Stimulated activated CD8-positive, alpha-beta memory T cell treated with anti-CD3 and anti-CD28 coated beads, Interleukin-12 subunit alpha, Interleukin-12 subunit beta, amount 100 ng/mL, for 4 hours (primary cell): ENCODE data around the gene TNNC2.
"Not testable (repeated sequence)": the region's sequence is repeated elsewhere in the genome, so short reads cannot be mapped to it uniquely, and the experiment has no call there.

Experiments used
- DNase-seq: peaks from one replicate; pipeline ENCODE4 v3.0.0-alpha.2; 2020; ENCODE audit warnings: low read depth

The TNNC2 gene

DNA sequence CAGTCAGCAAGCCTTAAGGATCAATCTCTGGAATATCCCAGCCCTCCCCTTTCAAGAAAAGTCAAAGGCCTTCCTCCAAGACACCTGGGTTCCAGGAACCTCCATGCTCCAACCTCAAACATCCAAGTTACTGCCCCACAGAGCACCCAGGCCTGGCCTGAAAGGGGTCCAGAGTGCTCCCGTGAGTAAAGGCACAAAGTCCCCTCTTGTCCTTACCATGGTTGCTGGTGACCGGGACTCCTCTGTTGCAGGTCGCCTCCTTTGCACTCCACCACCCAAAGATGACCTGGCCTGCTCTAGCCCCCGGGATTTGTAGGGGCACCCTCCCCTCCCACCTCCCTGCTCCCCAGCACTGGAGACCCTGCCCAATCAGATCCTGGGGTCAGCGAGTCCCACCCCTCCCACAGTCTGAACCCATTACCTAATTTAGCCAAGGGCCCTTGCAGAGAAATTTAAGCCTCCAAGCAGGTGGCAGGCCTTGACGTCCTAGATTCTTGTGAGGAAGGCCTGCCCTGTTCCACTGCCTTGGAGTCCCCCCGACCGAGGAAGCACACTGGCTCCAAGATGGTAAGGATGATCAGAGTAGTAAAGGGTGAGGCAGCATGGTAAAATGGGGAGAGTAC lies at the start of gene TNNC2:
Gene TNNC2 (minus strand): TSS at position 283 of the 623 bp plus-strand sequence. CDS start 64 bp downstream, at position 219.
- DNase-seq, result no peak

DNA sequence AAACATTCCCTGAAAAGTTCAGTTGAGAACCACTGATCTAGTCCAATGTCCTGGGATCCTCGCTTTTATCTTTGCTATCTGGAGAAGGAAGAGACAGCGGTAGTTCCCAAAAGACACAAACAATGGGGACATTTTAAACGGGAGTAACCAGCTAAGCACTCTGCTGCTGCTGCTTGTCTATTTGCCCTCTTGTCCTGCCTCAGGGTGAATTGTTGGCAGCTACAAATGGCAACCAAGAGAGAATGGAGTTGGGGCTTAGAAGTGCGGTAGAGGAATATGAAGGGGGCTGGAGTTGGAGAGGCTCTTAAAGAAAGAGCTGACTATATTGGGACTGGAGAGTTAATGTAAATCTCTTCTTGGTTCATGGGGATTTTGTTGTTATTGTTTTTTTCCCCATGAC lies 47.5 kb upstream of the TNNC2 start:
- DNase-seq, result no peak

DNA sequence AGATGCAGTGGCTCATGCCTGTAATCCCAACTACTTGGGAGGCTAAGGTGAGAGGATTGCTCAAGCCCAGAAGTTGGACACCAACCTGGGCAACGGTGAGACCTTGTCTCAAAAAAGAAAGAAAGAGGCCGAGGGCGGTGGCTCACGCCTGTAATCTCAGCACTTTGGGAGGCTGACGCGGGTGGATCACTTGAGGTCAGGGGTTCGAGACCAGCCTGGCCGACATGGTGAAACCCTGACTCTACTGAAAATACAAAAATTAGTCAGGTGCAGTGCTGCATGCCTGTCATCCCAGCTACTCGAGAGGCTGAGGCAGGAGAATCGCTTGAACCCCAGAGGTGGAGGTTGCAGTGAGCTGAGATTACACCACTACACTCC lies 47.0 kb upstream of the TNNC2 start:
- not testable (repeated sequence) for DNase-seq

DNA sequence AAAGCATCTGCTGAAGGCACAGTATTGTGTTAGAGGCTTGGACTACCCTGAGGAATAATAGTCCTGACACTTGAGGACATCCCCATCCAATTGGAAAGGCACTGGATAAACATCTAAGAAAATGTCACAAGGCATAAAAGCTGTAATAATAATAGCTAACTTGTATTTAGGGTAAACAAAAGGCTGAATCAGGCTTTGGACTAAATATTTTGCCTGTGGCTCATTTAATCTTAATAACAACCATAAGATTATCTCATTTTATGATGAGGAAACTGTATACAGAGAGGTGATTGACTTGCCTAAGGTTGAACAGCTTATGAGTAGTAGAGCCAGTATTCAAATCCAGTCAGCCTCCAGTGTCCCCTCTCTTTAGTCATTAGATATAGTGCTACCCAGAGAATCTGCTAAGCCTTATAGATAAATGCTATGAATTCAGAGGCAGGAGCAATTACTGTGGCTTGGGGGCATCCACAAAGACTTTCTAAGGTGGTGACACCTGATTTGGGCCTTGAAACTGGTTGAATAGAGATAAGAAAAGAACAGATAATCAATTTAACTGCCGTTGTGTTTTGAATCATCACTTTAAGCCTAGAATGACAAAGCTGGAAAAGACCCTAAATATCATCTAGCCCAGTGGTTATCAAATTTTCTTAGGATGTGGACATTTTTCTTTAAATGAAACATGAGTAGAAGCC lies 46.4 kb upstream of the TNNC2 start:
- no peak for DNase-seq

DNA sequence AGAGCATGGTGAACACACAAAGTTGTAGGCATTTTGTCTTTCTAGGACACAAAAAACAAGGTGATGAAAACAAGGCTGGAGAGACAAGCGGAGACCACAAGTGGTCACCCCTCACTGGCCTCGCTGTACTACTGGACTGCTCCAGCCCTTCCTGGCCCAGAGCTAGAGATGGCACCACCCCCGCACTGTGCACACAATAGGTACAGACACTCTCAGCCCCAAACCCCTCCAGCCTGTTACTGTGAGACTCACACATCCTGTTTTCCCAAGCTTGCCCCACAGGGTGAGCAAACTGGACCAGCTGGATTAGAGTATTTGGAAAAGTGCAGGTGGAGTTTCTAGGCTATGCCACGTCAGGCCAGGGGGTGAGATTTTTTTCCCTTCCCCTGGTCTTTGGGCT lies 45.5 kb upstream of the TNNC2 start:
- DNase-seq, result no peak

DNA sequence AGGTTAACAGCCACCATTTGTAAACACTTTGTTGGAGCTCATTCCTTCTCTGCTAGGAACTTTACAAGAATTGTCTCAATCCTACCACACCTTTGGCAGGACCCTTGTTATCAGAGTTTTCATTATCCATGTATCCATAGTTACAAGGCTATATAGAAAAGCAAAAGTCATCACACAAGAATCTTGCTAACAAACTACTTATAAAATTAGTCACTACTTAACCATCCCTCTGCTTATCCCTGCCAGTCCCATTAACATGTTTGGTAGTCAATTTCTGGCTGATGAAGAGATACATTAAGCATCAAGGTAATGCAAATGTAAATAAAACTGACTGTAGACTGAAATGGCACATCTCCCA lies 40.7 kb upstream of the TNNC2 start:
- no peak for DNase-seq

DNA sequence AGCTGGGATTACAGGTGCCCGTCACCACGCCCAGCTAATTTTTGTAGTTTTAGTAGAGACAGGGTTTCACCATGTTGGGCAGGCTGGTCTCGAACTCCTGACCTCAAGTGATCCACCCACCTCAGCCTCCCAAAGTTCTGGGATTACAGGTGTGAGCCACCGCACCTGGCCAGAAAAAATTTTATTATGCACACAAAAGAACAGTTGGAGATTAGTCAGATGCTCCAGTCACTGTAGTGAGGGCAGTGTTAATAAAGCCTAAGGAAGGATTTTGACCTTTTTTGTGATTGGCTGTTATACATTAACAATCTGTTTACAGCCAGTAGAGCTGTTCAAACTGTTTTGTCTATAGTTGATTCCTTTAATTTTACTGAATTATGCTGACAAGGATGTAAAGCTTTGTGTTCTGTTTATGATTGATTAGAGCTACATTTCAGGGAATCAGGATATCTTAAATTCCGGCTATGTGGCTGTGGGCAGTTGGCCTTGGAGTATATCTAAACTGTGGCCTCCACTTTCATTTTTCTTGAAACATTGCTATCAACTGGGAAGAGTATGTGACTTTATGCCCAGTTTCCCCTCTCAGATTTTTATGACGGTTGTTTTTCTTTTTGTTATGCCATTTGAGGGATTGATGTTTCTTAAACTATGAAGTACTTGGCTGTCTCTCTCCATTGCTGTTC lies 40.2 kb upstream of the TNNC2 start:
- no peak for DNase-seq

DNA sequence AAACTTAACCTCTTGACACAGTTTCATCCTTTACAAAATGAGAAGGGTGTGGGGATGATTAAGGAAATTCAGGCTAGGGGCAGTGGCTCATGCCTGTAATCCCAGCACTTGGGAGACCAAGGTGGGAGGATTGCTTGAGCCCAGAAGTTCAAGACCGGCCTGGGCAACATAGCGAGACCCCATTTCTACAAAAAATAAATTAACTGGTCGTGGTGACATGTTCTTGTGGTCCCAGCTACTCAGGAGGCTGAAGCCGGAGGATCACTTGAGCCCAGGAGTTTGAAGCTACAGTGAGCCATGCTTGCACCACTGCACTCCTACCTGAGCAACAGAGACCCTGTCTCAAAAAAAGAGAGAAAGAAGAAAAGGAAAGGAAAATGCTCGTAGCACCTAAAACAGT lies 39.3 kb upstream of the TNNC2 start:
- no peak for DNase-seq

DNA sequence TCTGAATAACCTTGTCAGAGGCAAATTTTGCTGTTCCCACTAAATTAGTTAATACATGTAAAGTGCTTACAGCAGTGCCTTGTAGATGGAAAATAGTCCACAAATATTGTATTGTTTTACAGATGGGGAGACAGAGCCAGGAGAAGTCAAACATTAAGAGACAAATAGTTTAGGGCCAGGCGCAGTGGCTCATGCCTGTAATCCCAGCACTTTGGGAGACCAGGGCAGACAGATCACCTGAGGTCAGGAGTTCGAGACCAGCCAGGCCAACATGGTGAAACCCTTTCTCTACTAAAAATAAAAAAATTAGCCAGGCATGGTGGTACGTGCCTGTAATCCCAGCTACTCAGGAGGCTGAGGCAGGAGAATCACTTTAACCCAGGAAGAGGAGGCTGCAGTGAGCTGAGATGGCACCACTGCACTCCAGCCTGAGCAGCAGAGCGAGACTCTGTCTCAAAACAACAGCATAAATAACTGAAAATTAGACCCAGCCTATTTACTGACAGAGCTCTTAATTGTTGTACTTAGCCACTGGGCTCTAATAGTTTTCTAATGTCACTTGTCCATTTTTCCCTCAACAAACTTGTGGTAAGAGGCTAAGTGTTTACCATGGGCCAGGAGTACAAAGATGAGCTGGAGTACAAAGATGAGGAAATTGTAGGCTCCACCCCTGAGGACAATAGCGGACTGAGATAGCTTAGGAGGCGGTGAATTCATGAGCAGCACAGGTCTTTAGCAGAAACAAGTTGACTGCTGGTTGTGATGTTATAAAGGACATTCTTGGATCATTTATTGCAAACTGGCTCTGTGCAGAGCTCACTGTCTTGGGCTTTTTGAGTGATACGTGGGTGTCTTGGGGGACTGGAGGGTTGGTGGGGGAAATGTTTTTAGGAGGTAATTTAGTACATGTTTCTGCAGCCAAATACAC lies 36.7 kb upstream of the TNNC2 start:
- no peak for DNase-seq

DNA sequence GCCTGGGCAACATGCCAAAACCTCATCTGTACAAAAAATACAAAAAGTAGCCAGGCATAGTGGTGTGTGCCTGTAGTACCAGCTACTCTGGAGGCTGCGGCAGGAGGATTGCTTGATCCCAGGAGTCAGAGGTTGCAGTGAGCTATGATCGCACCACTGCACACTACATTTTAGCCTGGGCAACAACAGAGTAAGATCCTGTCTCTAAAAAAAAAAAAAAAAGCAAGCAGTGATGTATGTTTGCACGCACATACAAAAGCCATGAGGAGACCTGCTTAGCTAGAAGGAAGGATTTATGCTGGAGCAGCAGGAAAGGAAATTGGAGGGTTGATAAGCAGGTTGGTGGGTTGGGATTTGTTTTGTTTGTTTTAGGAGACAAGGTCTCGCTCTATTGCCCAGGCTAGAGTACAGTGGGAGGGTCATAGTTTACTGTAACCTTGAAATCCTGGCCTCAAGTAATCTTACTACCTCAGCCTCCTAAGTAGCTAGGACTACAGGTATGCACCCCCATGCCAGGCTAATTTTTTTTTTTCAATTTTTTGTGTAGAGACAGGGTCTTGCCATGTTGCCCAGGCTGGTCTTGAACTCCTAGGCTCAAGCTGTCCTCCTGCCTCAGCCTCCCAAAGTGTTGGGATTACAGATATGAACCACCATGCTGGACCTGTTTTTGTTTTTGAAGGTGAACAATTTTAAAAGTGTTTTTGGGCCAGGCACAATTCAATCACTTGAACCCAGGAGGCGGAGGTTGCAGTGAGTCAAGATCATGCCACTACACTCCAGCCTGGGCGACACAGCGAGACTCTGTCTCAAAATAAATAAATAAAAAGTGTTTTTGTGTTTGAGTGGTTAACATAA lies 34.3 kb upstream of the TNNC2 start:
- no peak for DNase-seq

DNA sequence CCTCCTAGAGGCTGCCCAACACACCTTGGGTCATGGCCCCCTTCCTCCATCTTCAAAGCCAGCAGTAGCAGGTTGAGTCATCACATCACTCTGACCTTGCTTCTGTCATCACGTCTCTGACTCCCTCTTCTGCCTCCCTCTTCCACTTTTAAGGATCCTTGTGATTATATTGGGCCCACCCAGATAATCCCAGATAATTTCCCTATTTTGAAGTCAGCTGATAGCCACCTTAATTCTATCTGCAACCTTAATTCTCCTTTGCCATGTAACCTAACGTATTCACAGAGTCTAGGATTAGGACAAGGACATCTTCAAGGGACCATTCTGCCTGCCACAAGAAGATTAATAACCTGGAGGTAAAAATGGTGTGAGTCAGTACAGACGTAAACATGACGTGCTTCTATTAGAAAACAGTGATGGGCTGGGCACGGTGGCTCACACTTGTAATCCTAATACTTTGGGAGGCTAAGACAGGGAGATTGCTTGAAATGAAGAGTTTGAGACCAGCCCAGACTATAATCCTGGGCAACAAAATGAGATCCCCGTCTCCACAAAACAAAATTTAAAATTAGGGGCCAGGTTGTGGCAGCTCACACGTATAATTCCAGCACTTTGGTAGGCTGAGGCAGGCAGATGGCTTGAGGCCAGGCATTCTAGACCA lies 33.6 kb upstream of the TNNC2 start:
- no peak for DNase-seq

DNA sequence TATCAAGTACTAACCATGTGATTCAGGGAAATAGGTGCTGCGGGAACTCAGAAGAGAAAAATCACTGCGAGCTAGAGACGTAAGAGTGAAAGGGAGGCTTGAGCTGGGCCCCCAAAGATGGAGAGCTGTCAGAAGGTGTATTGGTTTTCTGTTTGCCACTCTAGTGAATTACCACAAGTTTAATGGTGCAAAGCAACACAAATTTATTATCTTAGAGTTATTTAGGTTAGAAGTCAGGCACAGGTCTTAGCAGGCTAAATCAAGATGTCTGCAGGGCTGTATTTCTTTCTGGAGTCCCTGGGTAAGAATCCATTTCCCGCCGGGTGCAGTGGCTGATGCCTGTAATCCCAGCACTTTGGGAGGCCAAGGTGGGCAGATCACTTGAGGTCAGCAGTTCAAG lies 32.8 kb upstream of the TNNC2 start:
- no peak for DNase-seq

DNA sequence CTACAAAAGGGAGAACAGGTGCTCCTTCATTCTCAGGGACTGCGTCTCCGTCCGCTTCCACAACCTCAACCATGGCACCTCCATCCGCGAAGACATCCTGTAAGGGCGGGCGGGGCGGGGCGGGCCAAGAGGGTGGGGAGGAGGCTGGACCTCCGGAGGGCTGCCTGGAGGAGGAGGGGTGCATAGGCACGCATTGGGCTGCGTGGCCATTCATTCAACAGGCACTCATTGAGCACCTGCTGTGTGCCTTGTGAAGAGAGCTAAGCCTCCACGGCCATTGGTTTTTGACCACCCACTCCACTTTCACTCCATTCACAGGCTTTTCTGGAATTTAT lies 30.7 kb upstream of the TNNC2 start:
- no peak for DNase-seq

DNA sequence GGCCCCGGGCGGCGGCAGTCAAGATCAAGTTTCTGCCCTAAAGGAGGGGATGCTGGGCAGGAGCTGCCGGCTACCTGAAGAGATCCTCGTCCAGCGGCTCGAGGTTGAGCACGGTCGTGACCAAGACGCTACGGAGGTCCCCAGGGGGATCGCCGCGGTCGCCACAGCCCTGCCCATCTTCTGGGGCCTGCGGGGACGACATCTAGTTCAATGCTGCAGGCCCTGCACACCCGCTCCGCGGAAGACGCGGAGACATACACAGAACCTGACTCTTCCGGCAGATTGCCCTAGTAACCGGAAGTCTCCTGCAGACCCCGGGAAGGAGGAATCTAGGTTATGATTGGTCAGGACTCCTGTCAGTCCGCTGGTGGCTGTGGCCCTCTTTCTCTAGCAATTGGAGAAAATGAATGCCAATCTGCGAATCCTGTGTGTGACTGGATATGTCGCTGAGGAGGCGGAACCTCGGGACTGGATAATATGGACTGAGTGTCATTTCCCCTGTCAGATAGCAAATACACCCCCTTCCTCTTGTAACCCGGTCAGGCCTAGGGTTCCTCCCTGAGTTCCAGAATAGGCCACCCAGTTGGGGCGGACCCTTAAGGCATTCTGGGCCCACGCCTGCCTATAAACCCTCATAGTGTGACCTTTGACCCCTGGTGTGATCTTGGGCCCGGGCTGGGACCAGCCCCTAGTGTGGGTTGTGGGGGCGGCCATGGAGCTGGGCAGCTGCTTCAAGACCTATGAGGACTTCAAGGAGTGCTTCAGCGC lies 30.2 kb upstream of the TNNC2 start, which contains the start of the genes ACOT8 and ZSWIM3:
Gene ACOT8 (minus strand): TSS at position 279 of the 768 bp plus-strand sequence. CDS start 77 bp downstream, at position 202.
Gene ZSWIM3 (plus strand): TSS at position 501 of the 768 bp plus-strand sequence. CDS start 212 bp downstream, at position 713.
- peak; percentile 72 for DNase-seq

DNA sequence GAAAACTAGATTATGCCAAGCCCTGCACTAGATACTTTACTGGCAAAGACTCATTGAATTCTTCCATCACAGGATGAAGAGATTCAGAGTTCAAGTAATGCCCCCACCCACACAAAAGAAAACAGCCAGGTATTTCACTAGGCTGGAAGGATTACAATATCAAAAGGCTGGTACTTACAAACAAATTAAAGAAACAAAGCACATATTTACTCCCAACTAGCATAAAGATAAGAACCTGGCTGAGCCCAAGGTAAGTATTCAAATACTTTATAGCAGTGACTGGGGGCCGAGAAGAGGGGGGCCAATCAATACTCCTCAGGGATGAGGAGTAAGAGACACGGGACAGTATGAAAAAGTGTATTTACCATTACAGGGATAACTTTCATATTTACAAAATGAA lies 26.4 kb upstream of the TNNC2 start:
- no peak for DNase-seq

DNA sequence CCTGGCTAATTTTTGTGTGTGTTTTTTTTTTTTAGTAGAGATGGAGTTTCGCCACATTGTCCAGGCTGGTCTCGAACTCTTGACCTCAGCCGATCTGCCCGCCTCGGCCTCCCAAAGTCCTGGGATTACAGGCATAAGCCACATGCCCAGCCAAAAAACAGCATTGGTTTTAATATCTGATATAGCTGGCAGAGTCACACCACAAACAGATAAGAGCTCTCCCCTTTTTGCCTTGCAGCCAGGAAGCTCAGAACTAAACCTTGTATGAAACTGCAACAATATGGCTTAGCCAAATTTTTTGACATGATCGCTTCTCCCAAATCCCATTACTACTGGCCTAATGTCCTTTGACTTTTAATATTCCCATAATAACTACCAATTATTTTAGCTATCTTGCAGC lies 25.2 kb upstream of the TNNC2 start:
- DNase-seq, result no peak

DNA sequence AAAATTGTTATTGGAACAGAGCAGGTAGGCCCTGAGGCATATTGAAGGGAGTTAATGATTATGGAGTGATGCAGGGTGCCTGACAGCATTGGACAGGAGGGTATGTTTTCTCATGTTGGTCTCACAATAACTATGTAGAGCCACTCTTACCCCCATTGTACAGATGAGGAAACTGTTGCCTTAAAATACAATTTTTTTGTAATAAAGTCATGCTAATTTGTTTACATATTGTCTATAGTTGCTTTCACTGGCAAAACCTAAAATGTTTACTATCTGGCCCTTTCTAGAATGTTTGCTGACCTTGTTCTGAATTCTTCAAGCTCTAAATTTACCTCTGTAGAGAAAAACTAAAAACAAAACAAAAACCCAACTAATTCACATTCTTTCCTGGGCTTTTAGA lies 24.4 kb upstream of the TNNC2 start:
- DNase-seq, result no peak

DNA sequence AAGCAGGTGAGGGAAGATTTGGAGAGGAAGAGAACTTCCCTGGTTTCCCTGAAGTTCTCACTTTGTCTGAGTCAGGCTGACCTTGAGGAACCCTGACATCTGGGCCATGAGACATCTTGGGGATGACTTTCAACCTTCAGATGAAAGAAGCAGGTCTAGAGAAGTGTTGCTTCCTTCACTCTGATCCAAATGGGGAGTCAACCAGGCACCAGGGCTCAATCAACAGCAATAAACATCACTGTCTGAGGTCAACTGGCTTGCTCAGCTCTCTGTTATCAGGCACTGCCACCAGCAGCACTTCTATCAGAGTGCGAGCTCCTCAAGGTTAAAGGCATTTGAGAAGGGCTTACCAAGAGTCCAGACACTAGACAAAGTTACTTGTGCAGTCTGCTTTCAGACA lies 23.8 kb upstream of the TNNC2 start:
- DNase-seq, result no peak

DNA sequence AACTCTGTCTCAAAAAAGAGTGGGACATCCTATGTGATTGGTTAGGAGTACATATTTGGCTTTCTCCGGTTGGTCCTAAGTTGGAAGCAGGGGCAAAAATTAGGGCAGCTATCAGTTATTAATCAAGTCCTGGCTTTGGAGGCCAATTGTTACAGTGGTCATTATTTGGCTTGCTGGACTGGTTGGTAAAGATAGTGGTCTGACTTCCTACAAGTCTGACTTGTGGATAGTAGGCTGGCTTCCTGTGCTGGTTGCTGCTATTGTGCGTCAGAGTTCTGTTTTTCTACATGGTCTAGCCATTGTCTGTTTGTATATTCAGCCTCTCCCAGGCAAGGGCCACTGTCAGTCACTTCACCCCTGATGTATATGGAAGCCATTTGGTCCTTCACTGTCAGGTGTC lies 23.1 kb upstream of the TNNC2 start:
- DNase-seq, result no peak

DNA sequence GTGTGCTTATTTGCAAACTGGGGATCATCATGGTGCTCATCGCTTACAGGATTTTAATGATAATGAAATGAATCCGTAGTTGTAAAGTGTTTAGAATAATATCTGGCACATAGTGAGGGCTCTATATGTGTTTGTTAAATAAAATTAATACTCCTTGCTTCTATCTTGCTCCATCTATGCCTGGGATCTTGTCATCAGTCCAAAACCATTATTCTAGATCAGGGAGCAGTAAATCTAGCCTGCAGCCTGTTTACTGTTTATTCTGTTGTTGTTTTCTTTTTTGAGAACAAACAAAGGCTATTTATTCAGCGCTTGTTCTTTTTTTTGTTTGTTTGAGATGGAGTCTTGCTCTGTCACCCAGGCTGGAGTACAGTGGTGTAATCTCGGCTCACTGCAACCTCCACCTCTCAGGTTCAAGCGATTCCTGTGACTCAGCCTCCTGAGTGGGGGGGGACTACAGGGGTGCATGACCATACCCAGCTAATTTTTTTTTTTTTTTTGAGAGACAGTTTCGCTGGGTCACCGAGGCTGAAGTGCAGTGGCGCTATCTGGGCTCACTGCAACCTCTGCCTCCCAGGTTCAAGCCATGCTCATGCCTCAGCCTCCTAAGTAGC lies 22.0 kb upstream of the TNNC2 start:
- no peak for DNase-seq
